Fibroblast of pulmonary artery (primary cell): Measurements from ENCODE around the gene DAO.

Experiments used
- DNase-seq: peaks from one replicate; pipeline ENCODE4 v3.0.0-alpha.2; 2010; ENCODE audit warnings: low read depth
- H3K4me3 ChIP-seq: replicated peaks from 2 replicates; pipeline ENCODE4 v1.5.1; 2011; ENCODE audit warnings: low read depth, mild to moderate bottlenecking, control low read depth, low read length, moderate library complexity
- TF ChIP-seq, protein P1 (sequence below): IDR thresholded peaks from 2 replicates; pipeline ENCODE4 v1.5.1; 2011; ENCODE audit warnings: mild to moderate bottlenecking, control low read depth, low read length, inconsistent platforms; ENCODE audit errors: missing control alignments

The DAO gene

DNA sequence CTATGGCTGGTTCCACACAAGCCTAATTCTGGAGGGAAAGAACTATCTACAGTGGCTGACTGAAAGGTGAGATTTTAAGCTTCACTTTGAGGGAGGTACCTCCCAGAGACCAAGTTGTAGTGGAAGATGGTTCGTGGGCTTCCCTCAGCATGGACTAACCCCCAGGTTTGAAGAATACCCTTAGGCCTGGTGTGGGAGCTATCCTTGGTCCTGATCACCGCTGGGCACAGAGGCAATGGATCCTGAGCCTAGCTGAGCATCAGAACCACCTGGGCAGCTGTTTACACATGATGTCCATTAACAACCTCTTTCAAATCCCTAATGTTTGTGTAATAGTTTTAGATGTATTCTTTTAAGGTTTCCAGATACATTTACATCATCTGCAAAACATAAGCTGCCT, 10.3 kb downstream of the DAO start:
- H3K4me3 ChIP-seq, result no peak overlapping the region
- peak; percentile 26 for DNase-seq
- TF ChIP-seq, protein P1, sequence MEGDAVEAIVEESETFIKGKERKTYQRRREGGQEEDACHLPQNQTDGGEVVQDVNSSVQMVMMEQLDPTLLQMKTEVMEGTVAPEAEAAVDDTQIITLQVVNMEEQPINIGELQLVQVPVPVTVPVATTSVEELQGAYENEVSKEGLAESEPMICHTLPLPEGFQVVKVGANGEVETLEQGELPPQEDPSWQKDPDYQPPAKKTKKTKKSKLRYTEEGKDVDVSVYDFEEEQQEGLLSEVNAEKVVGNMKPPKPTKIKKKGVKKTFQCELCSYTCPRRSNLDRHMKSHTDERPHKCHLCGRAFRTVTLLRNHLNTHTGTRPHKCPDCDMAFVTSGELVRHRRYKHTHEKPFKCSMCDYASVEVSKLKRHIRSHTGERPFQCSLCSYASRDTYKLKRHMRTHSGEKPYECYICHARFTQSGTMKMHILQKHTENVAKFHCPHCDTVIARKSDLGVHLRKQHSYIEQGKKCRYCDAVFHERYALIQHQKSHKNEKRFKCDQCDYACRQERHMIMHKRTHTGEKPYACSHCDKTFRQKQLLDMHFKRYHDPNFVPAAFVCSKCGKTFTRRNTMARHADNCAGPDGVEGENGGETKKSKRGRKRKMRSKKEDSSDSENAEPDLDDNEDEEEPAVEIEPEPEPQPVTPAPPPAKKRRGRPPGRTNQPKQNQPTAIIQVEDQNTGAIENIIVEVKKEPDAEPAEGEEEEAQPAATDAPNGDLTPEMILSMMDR, result no peak

DNA sequence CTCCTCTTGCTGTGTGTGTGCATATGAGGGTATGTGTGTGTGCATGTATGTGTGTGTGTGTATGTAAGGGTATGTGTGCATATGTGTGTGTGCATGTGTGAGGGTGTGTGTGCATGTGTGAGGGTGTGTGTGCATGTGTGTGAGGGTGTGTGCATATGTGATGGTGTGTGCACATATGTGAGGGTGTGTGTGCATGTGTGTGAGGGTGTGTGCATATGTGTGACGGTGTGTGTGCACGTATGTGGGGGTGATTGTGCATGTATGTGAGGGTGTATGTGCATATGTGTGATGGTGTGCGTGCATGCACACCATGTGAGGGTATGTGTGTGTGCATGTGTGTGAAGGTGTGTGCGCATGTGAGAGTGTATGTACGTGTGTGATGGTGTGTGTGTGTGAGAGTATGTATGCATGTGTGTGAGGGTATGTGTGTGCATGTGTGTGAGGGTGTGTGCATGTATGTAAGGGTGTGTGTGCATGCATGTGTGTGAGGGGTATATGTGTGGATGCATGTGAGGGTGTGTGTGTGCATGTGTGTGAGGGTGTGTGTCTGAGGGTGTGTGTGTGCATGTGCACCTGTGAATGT, 15.4 kb downstream of the DAO start:
- DNase-seq, result no peak
- TF ChIP-seq, protein P1, result no peak
- no peak overlapping the region for H3K4me3 ChIP-seq

DNA sequence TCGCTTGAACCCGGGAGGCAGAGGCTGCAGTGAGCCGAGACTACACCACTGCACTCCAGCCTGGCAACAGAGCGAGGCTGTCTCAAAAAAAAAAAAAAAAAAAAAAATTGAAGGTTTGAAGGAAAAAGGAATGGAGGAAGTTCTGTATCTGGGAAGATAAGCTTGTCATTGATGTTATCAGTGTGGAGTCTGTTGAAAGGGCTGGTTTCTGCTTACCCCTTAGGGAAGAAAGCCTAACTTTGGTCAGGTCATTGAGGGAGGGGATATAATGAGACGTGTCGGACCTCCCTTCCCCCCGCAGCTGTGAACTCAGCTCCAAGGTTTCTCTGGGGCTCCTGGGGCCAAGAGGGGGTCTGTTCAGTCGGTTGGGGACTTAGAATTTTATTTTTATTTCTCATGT, 16.4 kb downstream of the DAO start:
- H3K4me3 ChIP-seq, result no peak overlapping the region
- no peak for DNase-seq
- TF ChIP-seq, protein P1, result no peak

DNA sequence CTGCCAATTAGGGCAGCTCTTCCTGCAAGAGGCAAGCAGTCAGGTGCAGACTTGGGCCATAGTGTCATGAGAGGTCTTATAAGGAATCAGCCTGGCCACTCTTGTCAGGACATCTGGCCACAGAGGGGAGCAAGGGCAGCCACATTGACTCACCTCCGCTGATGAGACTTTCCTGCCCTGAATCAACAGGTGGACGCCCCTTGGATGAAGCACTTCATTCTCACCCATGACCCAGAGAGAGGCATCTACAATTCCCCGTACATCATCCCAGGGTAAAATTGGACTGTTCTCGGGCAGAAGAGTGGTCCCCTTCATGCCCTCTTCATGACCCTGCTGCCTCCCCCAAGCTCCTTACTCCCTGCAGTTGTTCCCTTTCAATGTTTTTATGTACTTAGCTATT, 16.9 kb downstream of the DAO start:
- TF ChIP-seq, protein P1, result no peak
- H3K4me3 ChIP-seq, result no peak overlapping the region
- DNase-seq, result no peak

DNA sequence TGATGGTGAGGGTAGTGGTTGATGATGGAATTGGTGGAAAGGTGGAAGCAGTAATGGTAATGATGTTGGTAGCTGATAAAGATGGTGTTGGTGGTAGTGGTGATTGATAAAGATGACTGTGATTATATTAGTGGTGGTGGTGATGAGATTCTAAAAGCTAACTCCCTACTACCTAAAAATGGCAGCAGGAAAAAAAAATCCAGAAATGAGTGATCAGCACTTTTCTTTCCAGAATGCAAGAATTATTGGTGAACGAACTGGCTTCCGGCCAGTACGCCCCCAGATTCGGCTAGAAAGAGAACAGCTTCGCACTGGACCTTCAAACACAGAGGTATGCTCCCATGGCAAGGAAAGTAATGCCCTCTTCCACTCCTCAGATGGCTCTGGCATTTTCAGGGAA, 19.3 kb downstream of the DAO start:
- no peak for DNase-seq
- TF ChIP-seq, protein P1, result no peak
- H3K4me3 ChIP-seq, result no peak overlapping the region

DNA sequence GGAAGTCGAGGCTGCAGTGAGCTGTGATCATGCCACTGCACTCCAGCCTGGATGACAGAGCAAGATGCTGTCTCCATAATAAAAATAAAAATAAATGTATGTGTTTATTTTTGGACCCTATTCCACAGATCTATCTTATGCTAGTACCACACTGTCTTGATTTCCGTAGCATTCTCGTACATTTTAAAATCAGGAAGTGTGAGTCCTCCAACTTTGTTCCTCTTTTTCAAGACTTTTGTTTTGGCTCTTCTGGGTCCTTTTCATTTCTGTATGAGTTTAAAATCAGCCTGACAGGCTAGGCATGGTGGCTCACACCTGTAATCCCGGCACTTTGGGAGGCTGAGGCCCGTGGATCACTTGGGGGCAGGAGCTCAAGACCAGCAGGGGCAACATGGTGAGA, 25.8 kb downstream of the DAO start:
- TF ChIP-seq, protein P1, result no peak
- no peak overlapping the region for H3K4me3 ChIP-seq
- DNase-seq, result no peak

DNA sequence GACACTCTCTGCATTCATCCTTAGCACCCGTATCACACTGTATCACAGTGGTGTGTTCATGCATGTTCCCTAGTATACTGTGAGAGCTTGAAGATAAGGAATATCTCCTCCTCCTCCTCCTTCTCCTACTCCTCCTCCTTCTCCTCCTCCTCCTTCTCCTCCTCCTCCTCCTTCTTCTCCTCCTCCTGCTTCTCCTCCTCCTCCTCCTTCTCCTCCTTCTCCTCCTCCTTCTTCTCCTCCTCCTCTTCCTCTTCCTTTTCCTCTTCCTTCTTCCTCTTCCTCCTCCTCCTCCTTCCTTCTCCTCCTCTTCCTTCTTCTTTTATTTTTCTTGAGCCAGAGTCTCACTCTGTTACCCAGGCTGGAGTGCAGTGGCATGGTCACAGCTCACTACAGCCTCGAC, 27.1 kb downstream of the DAO start:
- no peak for DNase-seq
- TF ChIP-seq, protein P1, result no peak
- H3K4me3 ChIP-seq, result no peak overlapping the region
